Stimulated activated effector memory CD8-positive, alpha-beta T cell treated with anti-CD3 and anti-CD28 coated beads, Interleukin-12 subunit alpha, Interleukin-12 subunit beta, amount 100 ng/mL, for 72 hours (primary cell): Measurements from ENCODE around the gene PSME3.

Experiments
- ATAC-seq: fragments of 150-1000 bp; cut with Tn5 transposase; 2 replicates; pipeline ENCODE4 v1.10.0; 2021
- DNase-seq, 2 donors: peaks; one replicate each; pipeline ENCODE4 v3.0.0; 2021 to 2022; ENCODE audit warnings: low spot score in 2 of 2
- H3K27ac Mint-ChIP-seq: one replicate; pipeline ENCODE4 v1.8.0; 2022; ENCODE audit warnings: mild to moderate bottlenecking, mixed read lengths
- H3K36me3 Mint-ChIP-seq: one replicate; pipeline ENCODE4 v1.8.0; 2022; ENCODE audit warnings: mild to moderate bottlenecking, mixed read lengths
- H3K4me1 Mint-ChIP-seq: one replicate; pipeline ENCODE4 v1.8.0; 2022; ENCODE audit warnings: mixed read lengths
- H3K4me3 Mint-ChIP-seq: one replicate; pipeline ENCODE4 v1.8.0; 2022; ENCODE audit warnings: mild to moderate bottlenecking, mixed read lengths
- H3K9me3 Mint-ChIP-seq: one replicate; pipeline ENCODE4 v1.8.0; 2022; ENCODE audit warnings: mixed read lengths

Gene PSME3, protein sequence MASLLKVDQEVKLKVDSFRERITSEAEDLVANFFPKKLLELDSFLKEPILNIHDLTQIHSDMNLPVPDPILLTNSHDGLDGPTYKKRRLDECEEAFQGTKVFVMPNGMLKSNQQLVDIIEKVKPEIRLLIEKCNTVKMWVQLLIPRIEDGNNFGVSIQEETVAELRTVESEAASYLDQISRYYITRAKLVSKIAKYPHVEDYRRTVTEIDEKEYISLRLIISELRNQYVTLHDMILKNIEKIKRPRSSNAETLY

DNA sequence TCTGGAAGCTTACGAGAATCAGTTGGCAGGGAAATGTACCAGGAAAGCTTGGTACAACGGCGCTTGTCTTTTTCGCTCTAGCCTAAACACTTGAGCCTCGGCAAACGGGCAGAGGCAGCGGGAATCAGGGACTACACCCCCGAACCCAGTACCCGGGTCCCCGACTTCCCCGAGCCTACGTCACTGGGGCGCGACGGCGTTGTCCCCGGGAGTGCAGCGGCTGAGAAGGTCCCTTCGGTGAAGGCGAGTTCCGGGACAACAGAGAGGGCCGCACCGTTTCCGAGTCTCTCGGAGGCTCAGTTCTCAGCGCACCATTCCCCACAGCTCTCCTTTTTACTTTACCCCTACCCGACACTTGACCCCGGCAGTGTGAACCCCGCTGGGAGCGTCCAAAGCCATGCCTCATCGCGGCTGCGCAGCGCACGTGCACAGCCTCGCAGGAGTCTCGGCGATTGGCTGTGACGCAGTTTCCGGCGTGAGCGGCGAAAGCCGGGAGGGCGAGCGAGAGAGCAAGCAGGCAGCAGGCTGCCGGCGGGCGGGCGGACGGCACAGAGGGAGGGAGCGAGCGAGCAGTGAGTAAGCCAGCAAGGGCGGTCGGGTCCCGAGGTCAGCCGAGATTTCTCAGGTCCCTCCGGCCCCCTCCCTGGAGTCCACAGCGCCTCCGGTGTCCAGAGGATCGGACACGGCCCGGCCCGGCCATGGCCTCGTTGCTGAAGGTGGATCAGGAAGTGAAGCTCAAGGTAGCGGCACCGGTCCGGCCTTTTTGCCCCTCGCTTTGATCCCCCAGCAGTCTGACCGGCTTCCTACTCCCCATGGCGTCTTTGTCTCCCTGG is at the start of gene PSME3:
TSS of gene PSME3 (plus strand) at position 464 of the 833 bp plus-strand sequence. CDS start at position 699, 235 bp downstream.
- DNase-seq (peak; percentile 84 to 95), ATAC-seq (peak; percentile 94)
- H3K36me3 Mint-ChIP-seq, result peaks cover 54% of the 10 kb centered on the region
- H3K27ac Mint-ChIP-seq, result peak within 1 kb of the TSS; percentile 98
- no peaks in the 10 kb centered on the region for H3K9me3 Mint-ChIP-seq
- peaks cover 22% of the 10 kb centered on the region for H3K4me1 Mint-ChIP-seq
- peak within 1 kb of the TSS; percentile 93 for H3K4me3 Mint-ChIP-seq

DNA sequence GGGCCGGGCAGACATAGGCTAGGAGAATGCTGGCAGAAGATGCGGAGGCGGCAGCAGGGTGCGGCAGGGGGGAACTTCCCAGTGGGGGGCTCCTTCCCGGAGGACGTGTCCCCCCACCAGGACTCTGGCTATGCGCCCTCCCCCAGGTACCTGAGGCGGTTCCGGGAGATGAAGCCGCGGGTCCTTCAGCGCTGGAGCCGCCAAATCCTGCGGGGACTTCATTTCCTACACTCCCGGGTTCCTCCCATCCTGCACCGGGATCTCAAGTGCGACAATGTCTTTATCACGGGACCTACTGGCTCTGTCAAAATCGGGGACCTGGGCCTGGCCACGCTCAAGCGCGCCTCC is 49.4 kb upstream of the PSME3 start:
- peaks cover 41% of the 10 kb centered on the region for H3K4me1 Mint-ChIP-seq
- H3K9me3 Mint-ChIP-seq, result no peaks in the 10 kb centered on the region
- DNase-seq (no peak), ATAC-seq (no peak)
- H3K36me3 Mint-ChIP-seq, result peaks cover 13% of the 10 kb centered on the region
- H3K27ac Mint-ChIP-seq, result no peak overlapping the region
- H3K4me3 Mint-ChIP-seq, result no peak overlapping the region

DNA sequence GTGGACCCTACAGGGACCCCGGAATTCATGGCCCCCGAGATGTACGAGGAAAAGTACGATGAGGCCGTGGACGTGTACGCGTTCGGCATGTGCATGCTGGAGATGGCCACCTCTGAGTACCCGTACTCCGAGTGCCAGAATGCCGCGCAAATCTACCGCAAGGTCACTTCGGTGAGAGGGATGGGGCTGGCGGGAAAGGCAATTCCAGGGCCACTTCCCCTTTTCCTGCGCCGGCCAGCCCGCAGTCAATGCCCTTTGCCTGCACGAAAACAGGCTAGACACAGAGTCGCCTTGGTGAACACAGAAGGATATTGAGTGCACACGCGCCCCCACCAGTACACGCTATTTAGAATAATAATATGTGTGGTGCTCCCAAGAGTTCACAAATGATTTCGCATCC is 48.8 kb upstream of the PSME3 start:
- Mint-ChIP-seq H3K4me1 (peaks cover 36% of the 10 kb centered on the region), H3K27ac (no peak overlapping the region), H3K4me3 (no peak overlapping the region), H3K36me3 (peaks cover 6% of the 10 kb centered on the region), H3K9me3 (no peaks in the 10 kb centered on the region)
- DNase-seq, result no peak
- no peak for ATAC-seq

DNA sequence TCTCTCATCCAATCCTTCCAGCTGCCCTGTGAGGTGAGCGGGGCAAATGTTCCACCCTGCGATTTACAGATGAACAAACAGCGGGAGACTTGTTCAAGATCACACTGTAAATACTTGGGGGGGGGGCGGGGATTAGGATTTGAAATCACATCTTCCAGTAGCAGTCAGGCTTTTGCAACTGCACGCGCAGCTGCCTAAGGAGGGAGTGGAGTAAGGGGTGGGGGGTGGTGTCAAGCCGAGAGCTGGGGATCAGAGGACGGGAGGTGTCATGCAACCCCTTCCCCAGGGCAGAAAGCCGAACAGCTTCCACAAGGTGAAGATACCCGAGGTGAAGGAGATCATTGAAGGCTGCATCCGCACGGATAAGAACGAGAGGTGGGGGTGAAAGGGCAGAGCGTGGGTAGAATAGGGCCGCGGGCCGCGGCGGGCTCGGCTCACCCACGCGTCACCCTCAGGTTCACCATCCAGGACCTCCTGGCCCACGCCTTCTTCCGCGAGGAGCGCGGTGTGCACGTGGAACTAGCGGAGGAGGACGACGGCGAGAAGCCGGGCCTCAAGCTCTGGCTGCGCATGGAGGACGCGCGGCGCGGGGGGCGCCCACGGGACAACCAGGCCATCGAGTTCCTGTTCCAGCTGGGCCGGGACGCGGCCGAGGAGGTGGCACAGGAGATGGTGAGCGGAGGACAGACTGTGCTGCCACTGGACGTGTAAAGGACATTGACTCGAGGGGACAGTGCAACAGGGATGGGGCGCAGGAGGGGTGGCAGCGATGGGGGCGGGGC is 48.2 kb upstream of the PSME3 start:
- ATAC-seq (peak; percentile 27), DNase-seq (no peak)
- H3K9me3 Mint-ChIP-seq, result no peaks in the 10 kb centered on the region
- no peak overlapping the region for H3K27ac Mint-ChIP-seq
- H3K36me3 Mint-ChIP-seq, result peaks cover 4% of the 10 kb centered on the region
- peaks cover 31% of the 10 kb centered on the region for H3K4me1 Mint-ChIP-seq
- H3K4me3 Mint-ChIP-seq, result no peak overlapping the region

DNA sequence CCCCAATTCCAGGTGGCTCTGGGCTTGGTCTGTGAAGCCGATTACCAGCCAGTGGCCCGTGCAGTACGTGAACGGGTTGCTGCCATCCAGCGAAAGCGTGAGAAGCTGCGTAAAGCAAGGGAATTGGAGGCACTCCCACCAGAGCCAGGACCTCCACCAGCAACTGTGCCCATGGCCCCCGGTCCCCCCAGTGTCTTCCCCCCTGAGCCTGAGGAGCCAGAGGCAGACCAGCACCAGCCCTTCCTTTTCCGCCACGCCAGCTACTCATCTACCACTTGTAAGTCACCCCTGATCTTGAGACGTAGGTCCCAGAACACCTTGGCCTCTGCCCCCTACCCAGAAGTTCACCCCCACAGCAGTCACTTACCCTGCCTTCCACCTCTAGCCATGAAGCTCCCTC is 45.9 kb upstream of the PSME3 start:
- Mint-ChIP-seq H3K4me1 (peaks cover 31% of the 10 kb centered on the region), H3K27ac (no peak overlapping the region), H3K36me3 (peaks cover 4% of the 10 kb centered on the region), H3K9me3 (no peaks in the 10 kb centered on the region), H3K4me3 (no peak overlapping the region)
- ATAC-seq (no peak), DNase-seq (no peak)

DNA sequence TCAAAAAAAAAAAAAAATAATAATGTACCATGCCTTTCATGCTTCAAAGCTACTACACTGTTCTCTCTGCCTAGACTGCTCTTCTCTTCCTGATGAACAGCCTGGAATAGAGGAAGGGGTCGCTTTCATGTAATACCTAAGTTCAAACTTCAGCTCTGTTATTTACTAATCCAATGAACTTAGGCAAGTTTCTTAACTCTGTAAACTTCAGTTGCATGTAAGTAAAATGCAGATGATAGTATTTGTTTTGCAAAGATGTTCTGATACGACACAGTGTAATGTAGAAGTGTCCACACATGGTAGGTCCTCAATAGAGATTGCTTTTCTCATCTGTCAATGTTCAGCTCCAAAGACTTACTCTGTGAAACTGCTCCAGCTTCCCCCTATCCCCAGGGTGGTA is 41.2 kb upstream of the PSME3 start:
- ATAC-seq (no peak), DNase-seq (no peak)
- no peaks in the 10 kb centered on the region for H3K9me3 Mint-ChIP-seq
- no peak overlapping the region for H3K27ac Mint-ChIP-seq
- H3K4me1 Mint-ChIP-seq, result peaks cover 25% of the 10 kb centered on the region
- peaks cover 4% of the 10 kb centered on the region for H3K36me3 Mint-ChIP-seq
- H3K4me3 Mint-ChIP-seq, result no peak overlapping the region

DNA sequence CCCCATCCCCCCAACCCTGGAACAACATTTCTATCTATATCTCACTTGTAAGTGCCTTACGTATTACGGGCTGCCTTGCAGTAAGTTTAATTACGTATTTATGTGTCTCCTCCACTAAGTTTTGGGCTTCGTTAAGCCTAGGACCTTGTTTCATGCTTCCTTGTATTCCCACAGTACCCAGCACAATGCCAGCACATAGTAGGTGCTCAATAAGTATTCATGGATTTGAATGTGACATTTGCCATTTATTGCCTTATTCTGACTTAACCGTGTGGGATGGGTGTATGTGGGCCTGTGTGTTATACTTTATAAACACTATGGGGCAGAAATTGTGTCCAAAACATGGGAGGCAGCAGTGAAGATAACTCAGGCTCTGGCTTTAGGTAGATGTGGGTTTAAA is 40.7 kb upstream of the PSME3 start:
- Mint-ChIP-seq H3K4me3 (no peak overlapping the region), H3K4me1 (peaks cover 31% of the 10 kb centered on the region), H3K9me3 (no peaks in the 10 kb centered on the region), H3K27ac (no peak overlapping the region), H3K36me3 (peaks cover 4% of the 10 kb centered on the region)
- ATAC-seq (no peak), DNase-seq (no peak)

DNA sequence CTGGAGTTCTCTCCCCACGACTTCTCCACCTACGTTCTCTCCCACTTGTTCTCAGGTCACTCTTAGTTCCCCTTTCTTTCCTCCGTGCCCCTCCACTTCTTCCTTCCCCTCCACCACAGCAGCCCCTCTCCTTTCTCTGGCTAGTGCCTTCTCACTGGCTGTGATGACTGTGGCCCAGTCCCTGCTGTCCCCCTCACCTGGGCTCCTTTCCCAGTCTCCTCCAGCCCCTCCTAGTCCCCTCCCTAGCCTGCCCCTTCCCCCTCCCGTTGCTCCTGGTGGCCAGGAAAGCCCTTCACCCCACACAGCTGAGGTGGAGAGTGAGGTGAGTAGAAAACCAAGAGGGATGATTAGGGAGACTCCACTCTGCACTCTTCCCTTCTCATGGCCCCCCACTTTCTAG is 38.1 kb upstream of the PSME3 start:
- H3K4me3 Mint-ChIP-seq, result no peak overlapping the region
- no peak for DNase-seq
- H3K36me3 Mint-ChIP-seq, result no peaks in the 10 kb centered on the region
- no peak for ATAC-seq
- H3K27ac Mint-ChIP-seq, result peak overlapping the region; percentile 62
- H3K9me3 Mint-ChIP-seq, result no peaks in the 10 kb centered on the region
- peaks cover 42% of the 10 kb centered on the region for H3K4me1 Mint-ChIP-seq

DNA sequence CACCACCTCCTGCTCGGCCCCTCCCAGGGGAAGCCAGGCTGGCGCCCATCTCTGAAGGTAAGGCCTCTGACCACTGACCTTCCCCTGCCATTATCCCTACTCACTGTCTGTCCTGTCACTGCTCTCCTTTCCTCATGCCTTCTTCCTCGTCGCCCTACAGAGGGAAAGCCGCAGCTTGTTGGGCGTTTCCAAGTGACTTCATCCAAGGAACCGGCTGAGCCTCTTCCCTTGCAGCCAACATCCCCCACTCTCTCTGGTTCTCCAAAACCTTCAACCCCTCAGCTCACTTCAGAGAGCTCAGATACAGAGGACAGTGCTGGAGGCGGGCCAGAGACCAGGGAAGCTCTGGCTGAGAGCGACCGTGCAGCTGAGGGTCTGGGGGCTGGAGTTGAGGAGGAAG is 37.7 kb upstream of the PSME3 start:
- Mint-ChIP-seq H3K4me1 (peaks cover 42% of the 10 kb centered on the region), H3K9me3 (no peaks in the 10 kb centered on the region), H3K36me3 (no peaks in the 10 kb centered on the region), H3K4me3 (no peak overlapping the region), H3K27ac (peak overlapping the region; percentile 62)
- DNase-seq (no peak), ATAC-seq (no peak)

DNA sequence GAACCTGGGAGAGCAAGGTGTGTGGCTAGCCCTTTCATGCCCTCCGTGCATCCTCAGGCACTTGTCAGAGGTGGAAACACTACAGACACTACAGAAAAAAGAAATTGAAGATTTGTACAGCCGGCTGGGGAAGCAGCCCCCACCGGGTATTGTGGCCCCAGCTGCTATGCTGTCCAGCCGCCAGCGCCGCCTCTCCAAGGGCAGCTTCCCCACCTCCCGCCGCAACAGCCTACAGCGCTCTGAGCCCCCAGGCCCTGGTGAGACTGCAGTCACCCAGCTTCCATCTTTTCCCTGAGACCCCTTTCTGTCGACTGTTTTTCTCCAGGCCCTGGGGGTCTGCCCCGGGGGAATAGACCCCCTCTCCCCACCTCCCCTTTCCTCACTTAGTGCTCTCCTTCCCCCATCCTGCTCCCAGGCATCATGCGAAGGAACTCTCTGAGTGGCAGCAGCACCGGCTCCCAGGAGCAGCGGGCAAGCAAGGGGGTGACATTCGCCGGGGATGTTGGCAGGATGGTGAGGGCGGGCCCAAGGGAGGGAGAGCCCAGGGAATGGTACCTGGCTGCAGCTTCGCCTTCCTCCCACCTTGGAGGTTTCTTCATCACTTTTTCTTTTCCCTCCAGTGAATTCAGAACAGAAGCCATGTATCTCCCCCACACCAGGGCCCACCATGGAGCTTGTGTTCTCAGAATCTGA is 37.0 kb upstream of the PSME3 start:
- Mint-ChIP-seq H3K4me3 (peak overlapping the region; percentile 28), H3K36me3 (no peaks in the 10 kb centered on the region)

DNA sequence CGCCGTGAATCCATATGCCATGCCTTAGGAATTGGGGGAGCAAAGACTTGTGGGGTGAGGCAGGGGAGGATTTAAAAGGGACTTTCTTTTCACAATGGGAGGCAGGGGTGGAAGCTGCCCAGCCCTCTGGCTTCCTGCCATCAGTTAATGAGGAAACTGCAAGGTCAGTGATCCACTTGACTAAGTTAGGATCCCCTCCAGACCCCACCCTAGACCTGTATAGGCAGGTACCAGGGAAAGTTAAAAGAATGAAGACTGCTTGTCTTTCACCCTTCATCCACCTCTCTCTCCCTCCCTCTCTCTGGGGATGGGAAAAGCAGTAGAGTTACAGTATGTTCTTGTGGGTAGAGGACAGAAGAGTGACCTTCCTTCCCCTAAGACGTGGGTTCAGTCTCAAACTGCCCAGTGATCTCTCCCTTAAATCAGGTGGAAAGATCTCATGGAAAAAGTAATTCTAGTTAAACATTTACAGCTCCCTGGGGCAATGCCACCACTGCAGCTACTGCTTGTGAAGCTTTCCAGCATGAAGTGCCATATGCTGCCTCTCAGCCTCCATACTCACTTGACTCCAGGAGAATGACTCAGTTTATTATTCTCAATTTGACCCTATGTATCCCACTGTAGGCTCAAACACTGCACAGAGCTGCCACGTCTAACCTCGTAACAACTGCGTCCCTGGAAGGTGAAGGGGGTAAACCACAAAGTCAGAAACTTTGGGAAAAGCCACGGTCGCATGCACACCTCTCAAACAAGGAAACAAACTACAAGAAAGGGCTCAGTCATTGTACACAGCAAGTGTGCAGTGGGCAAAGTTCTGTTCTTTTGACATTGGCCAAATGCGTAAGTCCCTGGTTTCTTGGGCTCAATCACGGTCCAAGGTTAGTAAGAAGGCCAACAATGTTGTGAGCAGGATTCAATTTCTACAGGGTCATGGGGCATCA is 35.9 kb upstream of the PSME3 start:
- no peak for ATAC-seq
- Mint-ChIP-seq H3K27ac (peak overlapping the region; percentile 95), H3K36me3 (no peaks in the 10 kb centered on the region), H3K4me1 (peaks cover 42% of the 10 kb centered on the region), H3K4me3 (peak overlapping the region; percentile 96), H3K9me3 (no peaks in the 10 kb centered on the region)
- DNase-seq, result no peak

More for the DNA sequence above, 37.0 kb upstream of the PSME3 start:
- no peaks in the 10 kb centered on the region for H3K9me3 Mint-ChIP-seq
- ATAC-seq (no peak), DNase-seq (no peak)
- peaks cover 42% of the 10 kb centered on the region for H3K4me1 Mint-ChIP-seq
- peak overlapping the region; percentile 62 for H3K27ac Mint-ChIP-seq

DNA sequence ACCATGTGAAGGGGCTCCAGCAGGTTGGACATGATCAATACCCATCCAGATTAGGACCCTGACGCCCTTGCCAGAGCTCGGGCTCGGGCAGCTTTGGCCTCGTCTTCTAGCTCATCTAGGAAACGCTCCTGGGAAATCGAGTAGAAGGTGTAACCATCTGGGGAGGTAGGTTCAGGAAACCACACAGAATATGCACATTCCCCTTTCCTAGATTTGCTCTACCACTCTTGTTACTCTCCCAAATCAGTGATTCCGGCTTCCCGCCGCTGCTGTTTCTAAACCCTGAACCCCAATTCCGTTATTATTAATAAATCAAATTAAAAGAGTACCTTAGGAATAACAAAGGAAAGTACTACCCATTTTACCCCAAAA is 35.2 kb upstream of the PSME3 start:
- no peak for DNase-seq
- ATAC-seq, result no peak
- Mint-ChIP-seq H3K36me3 (no peaks in the 10 kb centered on the region), H3K27ac (peak overlapping the region; percentile 95), H3K4me3 (peak overlapping the region; percentile 96), H3K4me1 (peaks cover 42% of the 10 kb centered on the region), H3K9me3 (no peaks in the 10 kb centered on the region)

DNA sequence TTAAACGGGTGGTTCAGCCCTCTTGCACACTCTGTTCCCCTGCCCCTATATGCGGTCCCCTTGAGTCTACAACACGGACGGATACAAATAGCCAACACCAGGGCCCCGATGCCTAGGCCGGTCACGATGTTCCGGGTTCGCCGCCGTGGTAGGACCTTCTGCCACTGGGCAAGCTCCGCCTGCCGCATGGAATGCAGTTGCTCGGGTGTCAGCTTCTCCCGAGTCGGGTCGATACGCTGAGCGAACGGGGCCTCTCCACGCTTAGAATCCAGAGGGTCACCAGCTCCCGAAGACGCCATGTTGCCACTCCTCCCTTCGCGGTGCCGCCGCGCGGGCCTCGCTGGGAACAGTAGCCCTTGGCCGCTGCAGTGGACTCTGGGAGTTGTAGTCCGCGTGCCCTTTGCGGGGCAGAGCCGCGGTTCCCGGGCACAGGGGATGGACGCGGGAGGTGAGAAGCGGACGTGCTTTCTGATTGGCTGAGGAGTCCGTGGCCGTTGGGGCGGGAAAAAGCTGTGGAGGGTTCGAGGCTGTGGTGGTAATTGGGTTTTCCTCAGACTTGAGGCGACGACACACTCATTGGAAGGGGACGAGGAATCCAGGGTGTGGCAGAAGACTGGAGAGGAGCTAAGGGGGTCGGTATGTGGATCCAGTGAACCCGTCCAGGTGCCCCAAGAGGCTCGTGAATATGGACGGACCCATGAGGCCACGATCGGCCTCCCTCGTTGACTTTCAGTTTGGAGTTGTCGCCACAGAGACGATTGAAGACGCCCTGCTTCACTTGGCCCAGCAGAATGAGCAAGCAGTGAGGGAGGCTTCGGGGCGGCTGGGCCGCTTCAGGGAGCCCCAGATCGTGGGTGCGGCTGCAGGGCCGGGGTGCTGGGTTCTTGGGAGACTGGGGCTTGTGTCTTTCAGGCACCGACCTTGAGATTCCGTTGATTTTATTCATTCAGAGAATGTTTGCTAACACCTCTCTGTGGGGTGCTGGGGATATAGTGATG is 34.5 kb upstream of the PSME3 start, which contains the start of the genes CNTD1 and COA3:
TSS of gene CNTD1 (plus strand) at position 479 of the 998 bp plus-strand sequence. CDS start at position 686, 207 bp downstream.
TSS of gene COA3 (minus strand) at position 322 of the 998 bp plus-strand sequence. CDS start at position 299, 23 bp downstream.
- peak within 1 kb of the TSS; percentile 95 for H3K27ac Mint-ChIP-seq
- H3K4me1 Mint-ChIP-seq, result peaks cover 42% of the 10 kb centered on the region
- peak within 1 kb of the TSS; percentile 96 for H3K4me3 Mint-ChIP-seq
- peak; percentile 99 for ATAC-seq
- DNase-seq, result peak; percentile 70 to 87
- H3K36me3 Mint-ChIP-seq, result no peaks in the 10 kb centered on the region
- no peaks in the 10 kb centered on the region for H3K9me3 Mint-ChIP-seq
